H1 (cell line): ENCODE data around the gene GANAB. TPM values are rescaled to one million over a fixed set of nuclear protein-coding genes. Genes with fewer than 3 reads are reported as not detected.

Source experiments
- CTCF ChIA-PET: fragments of 300-600 bp; sonication (Branson Sonifier 250); formaldehyde crosslinking; loops from one replicate; lab custom pipeline; 2021; ENCODE audit not compliant: partially characterized antibody; lab: Charles Lee
- POLR2A ChIA-PET: fragments of 300-600 bp; sonication (Branson Sonifier 250); formaldehyde crosslinking; loops from one replicate; lab custom pipeline; 2021; ENCODE audit warnings: inconsistent platforms; ENCODE audit not compliant: partially characterized antibody; lab: Charles Lee
- DNase-seq, 2 experiments: peaks; one replicate each; pipeline versions ENCODE4 v3.0.0 to v3.0.0-alpha.2; 2010 to 2022; ENCODE audit warnings: low spot score in 2 of 2, low read depth in 1 of 2, mixed read lengths in 1 of 2
- FAIRE-seq: peaks from 2 replicates; lab custom pipeline; 2011; peaks lifted over from hg19 to GRCh38; lab: Jason Lieb, UNC
- H2AFZ ChIP-seq: 2 replicates; pipeline ENCODE4 v1.8.1; 2012; ENCODE audit warnings: low read length, inconsistent platforms
- H2AK5ac ChIP-seq: 2 replicates; pipeline ENCODE4 v1.6.1; 2013; ENCODE audit warnings: low read depth, low read length
- H2BK120ac ChIP-seq: replicated peaks from 2 replicates; pipeline ENCODE3; 2013; ENCODE audit warnings: low read depth, low read length, inconsistent platforms
- H2BK12ac ChIP-seq: 2 replicates; pipeline ENCODE4 v1.6.1; 2013; ENCODE audit warnings: low read depth, low read length
- H2BK15ac ChIP-seq: 2 replicates; pipeline ENCODE4 v1.6.1; 2013; ENCODE audit warnings: low read length
- H2BK20ac ChIP-seq: 2 replicates; pipeline ENCODE4 v1.6.1; 2013; ENCODE audit warnings: low read length
- H2BK5ac ChIP-seq: 2 replicates; pipeline ENCODE4 v1.6.1; 2013; ENCODE audit warnings: low read depth, low read length
- H3K14ac ChIP-seq: 2 replicates; pipeline ENCODE4 v1.6.1; 2013; ENCODE audit warnings: inconsistent platforms; ENCODE audit not compliant: insufficient read length
- H3K18ac ChIP-seq: 2 replicates; pipeline ENCODE4 v1.6.1; 2013; ENCODE audit warnings: low read length; ENCODE audit errors: extremely low read depth
- H3K23ac ChIP-seq: 2 replicates; pipeline ENCODE4 v1.6.1; 2013; ENCODE audit warnings: inconsistent platforms; ENCODE audit not compliant: insufficient read length
- H3K23me2 ChIP-seq: 2 replicates; pipeline ENCODE4 v1.6.1; 2013; ENCODE audit warnings: low read depth, low read length
- H3K27ac ChIP-seq: 2 replicates; pipeline ENCODE4 v1.6.1; 2011; ENCODE audit warnings: low read depth, low read length, inconsistent platforms
- H3K27me3 ChIP-seq, 4 experiments: replicated peaks in 1 of 4; 1 replicate in 1 of 4; 2 replicates in 3 of 4; pipeline versions ENCODE4 v1.6.1 to v1.8.1; 2011 to 2013; ENCODE audit warnings: low read length in 3 of 4, mild to moderate bottlenecking in 3 of 4, inconsistent platforms in 2 of 4, mixed read lengths in 2 of 4, moderate library complexity in 1 of 4; ENCODE audit not compliant: control insufficient read depth in 3 of 4, insufficient read depth in 3 of 4; ENCODE audit errors: extremely low read depth in 1 of 4
- H3K36me3 ChIP-seq, 4 experiments: 2 replicates each; pipeline versions ENCODE4 v1.6.1 to v1.8.1; 2011 to 2013; ENCODE audit warnings: mild to moderate bottlenecking in 4 of 4, low read length in 3 of 4, moderate library complexity in 2 of 4, control low read depth in 1 of 4, inconsistent platforms in 1 of 4; ENCODE audit not compliant: insufficient read depth in 4 of 4, control insufficient read depth in 2 of 4
- H3K4ac ChIP-seq: replicated peaks from 2 replicates; pipeline ENCODE3; 2013; ENCODE audit warnings: low read length, low read depth, mixed read lengths, inconsistent platforms; ENCODE audit not compliant: insufficient read length
- H3K4me1 ChIP-seq, 4 experiments: replicated peaks in 1 of 4; 1 replicate in 1 of 4; 2 replicates in 3 of 4; pipeline versions ENCODE4 v1.6.1 to v1.8.1; 2011 to 2013; ENCODE audit warnings: low read length in 3 of 4, inconsistent platforms in 2 of 4, mixed read lengths in 1 of 4; ENCODE audit not compliant: insufficient read depth in 4 of 4, control insufficient read depth in 3 of 4
- H3K4me2 ChIP-seq, 2 experiments: 2 replicates each; pipeline versions ENCODE4 v1.6.1 to v1.8.1; 2011 to 2013; ENCODE audit warnings: low read depth in 2 of 2, low read length in 2 of 2, control low read depth in 1 of 2, inconsistent platforms in 1 of 2, mild to moderate bottlenecking in 1 of 2; ENCODE audit not compliant: insufficient read depth in 1 of 2
- H3K4me3 ChIP-seq, 4 experiments: fragments of 200-600, 300-600 bp in 1 of 4; sonication (generic), shearing (Covaris generic), sonication (Bioruptor Twin) in 1 of 4; 2 replicates each; pipeline versions ENCODE4 v1.5.1 to v1.8.1; 2011 to 2016; ENCODE audit warnings: low read length in 4 of 4, low read depth in 3 of 4, control low read depth in 2 of 4, inconsistent platforms in 2 of 4, mild to moderate bottlenecking in 2 of 4, mixed read lengths in 1 of 4, moderate library complexity in 1 of 4; ENCODE audit not compliant: insufficient read depth in 2 of 4; ENCODE audit errors: extremely low read depth in 1 of 4
- H3K56ac ChIP-seq: replicated peaks from 2 replicates; pipeline ENCODE3; 2013; ENCODE audit warnings: low read depth, mild to moderate bottlenecking, mixed read lengths, low read length, inconsistent platforms; ENCODE audit not compliant: insufficient read length
- H3K79me1 ChIP-seq: 2 replicates; pipeline ENCODE4 v1.6.1; 2013; ENCODE audit warnings: low read depth, low read length, control low read depth
- H3K79me2 ChIP-seq, 2 experiments: 2 replicates each; pipeline versions ENCODE4 v1.6.1 to v1.8.1; 2012 to 2013; ENCODE audit warnings: low read length in 2 of 2, mild to moderate bottlenecking in 2 of 2, inconsistent platforms in 1 of 2; ENCODE audit not compliant: insufficient read depth in 2 of 2, control insufficient read depth in 1 of 2
- H3K9ac ChIP-seq, 4 experiments: replicated peaks in 1 of 4; 1 replicate in 1 of 4; 2 replicates in 3 of 4; pipeline versions ENCODE4 v1.6.1 to v1.8.1; 2011 to 2013; ENCODE audit warnings: low read depth in 3 of 4, low read length in 3 of 4, control low read depth in 2 of 4, mild to moderate bottlenecking in 2 of 4, moderate library complexity in 2 of 4, inconsistent platforms in 1 of 4; ENCODE audit errors: extremely low read depth in 1 of 4
- H3K9me3 ChIP-seq, 2 experiments: 2 replicates each; pipeline versions ENCODE4 v1.6.1 to v1.8.1; 2012 to 2013; ENCODE audit warnings: mild to moderate bottlenecking in 2 of 2, moderate library complexity in 2 of 2, control low read depth in 1 of 2, inconsistent platforms in 1 of 2, low read depth in 1 of 2, low read length in 1 of 2, mixed read lengths in 1 of 2; ENCODE audit not compliant: insufficient read depth in 2 of 2
- H4K20me1 ChIP-seq, 2 experiments: replicated peaks in 1 of 2; 2 replicates each; pipeline versions ENCODE3 to v1.8.1; 2011 to 2013; ENCODE audit warnings: inconsistent platforms in 2 of 2, low read length in 2 of 2, mild to moderate bottlenecking in 1 of 2; ENCODE audit not compliant: insufficient read depth in 2 of 2, control insufficient read depth in 1 of 2
- H4K5ac ChIP-seq: 2 replicates; pipeline ENCODE4 v1.6.1; 2013; ENCODE audit warnings: low read length, low read depth, mixed read lengths, inconsistent platforms; ENCODE audit not compliant: insufficient read length
- H4K8ac ChIP-seq: 2 replicates; pipeline ENCODE4 v1.8.0; 2013; ENCODE audit warnings: mild to moderate bottlenecking, moderate library complexity, low read length, inconsistent platforms; ENCODE audit not compliant: insufficient read depth; ENCODE audit errors: extremely low read depth
- H4K91ac ChIP-seq: replicated peaks from 2 replicates; pipeline ENCODE3; 2013; ENCODE audit warnings: low read length, mixed read lengths, inconsistent platforms; ENCODE audit not compliant: insufficient read length
- ATF2 ChIP-seq: IDR thresholded peaks from 2 replicates; pipeline ENCODE4 v1.6.1; 2012; ENCODE audit warnings: low read length, inconsistent platforms
- ATF3 ChIP-seq: IDR thresholded peaks from 2 replicates; pipeline ENCODE4 v1.6.1; 2011; ENCODE audit warnings: low read depth, mild to moderate bottlenecking, low read length; ENCODE audit not compliant: insufficient read depth
- BCL11A ChIP-seq, 2 experiments: IDR thresholded peaks; one replicate each; pipeline ENCODE4 v1.6.1; 2011; ENCODE audit warnings: low read depth in 2 of 2, low read length in 2 of 2, mild to moderate bottlenecking in 2 of 2
- CBX8 ChIP-seq: fragments of 300-800, 300-1000 bp; sonication (generic); IDR thresholded peaks from 2 replicates; pipeline ENCODE4 v1.7.1; 2016; ENCODE audit warnings: low read depth, low read length, borderline replicate concordance
- JUND ChIP-seq: IDR thresholded peaks from 2 replicates; pipeline ENCODE4 v1.6.1; 2011; ENCODE audit warnings: mild to moderate bottlenecking, improper control_type of control experiment, low read length
- NRF1 ChIP-seq: IDR thresholded peaks from 2 replicates; pipeline ENCODE4 v1.6.1; 2011; ENCODE audit warnings: mild to moderate bottlenecking, low read depth, low read length, improper control_type of control experiment
- POLR2AphosphoS5 ChIP-seq: IDR thresholded peaks from 2 replicates; pipeline ENCODE4 v1.6.1; 2011; ENCODE audit warnings: low read depth, low read length
- POU5F1 ChIP-seq: IDR thresholded peaks from 2 replicates; pipeline ENCODE4 v1.6.1; 2011; ENCODE audit warnings: low read depth, mild to moderate bottlenecking, low read length, moderate library complexity
- RFX5 ChIP-seq: IDR thresholded peaks from 2 replicates; pipeline ENCODE4 v1.6.1; 2011; ENCODE audit warnings: low read depth, low read length, improper control_type of control experiment, borderline replicate concordance
- TAF1 ChIP-seq: IDR thresholded peaks from 2 replicates; pipeline ENCODE4 v1.6.1; 2011; ENCODE audit warnings: mild to moderate bottlenecking, low read depth, low read length
- TBP ChIP-seq: IDR thresholded peaks from 2 replicates; pipeline ENCODE4 v1.6.1; 2011; ENCODE audit warnings: low read depth, low read length, improper control_type of control experiment
- YY1 ChIP-seq: IDR thresholded peaks from 2 replicates; pipeline ENCODE4 v1.6.1; 2011; ENCODE audit warnings: low read depth, mild to moderate bottlenecking, low read length
- WGBS, 2 experiments: shearing (Covaris generic) in 1 of 2; methylation state at CpG; one replicate each; pipeline versions ENCODE4 v1.1.6 to v1.1.7; 2013 to 2015; ENCODE audit warnings: low lambda C conversion rate in 2 of 2, mixed read lengths in 2 of 2, inconsistent platforms in 1 of 2, low coverage in 1 of 2, missing lambda C conversion rate in 1 of 2; ENCODE audit not compliant: insufficient replicate concordance in 2 of 2, insufficient coverage in 1 of 2, insufficient read length in 1 of 2; ENCODE audit errors: extremely low coverage in 1 of 2, missing lambda C conversion rate in 1 of 2; 5-methylcytosine and 5-hydroxymethylcytosine counted together
- polyA plus RNA-seq, 7 experiments: library from polyadenylated mRNA; depleted of rRNA in 3 of 7; stranded (reverse) in 5 of 7; unstranded in 2 of 7; fragments of >200 nt in 5 of 7; fragments of 200-250 nt in 2 of 7; gene quantifications; 1 replicate in 5 of 7; 2 replicates in 1 of 7; 4 replicates in 1 of 7; pipeline versions ENCODE4 v1.2.1 to v1.2.3, GENCODE V29; 2011 to 2013; ENCODE audit warnings: missing spikeins in 2 of 7, mixed read lengths in 2 of 7
- total RNA-seq: library from RNA; stranded (reverse); fragmentation: NEBNext Ultra II Directional; extraction: Animal tissue kit (Norgen Biotek cat#: 25700); gene quantifications from 2 replicates; pipeline ENCODE4 v1.2.1, GENCODE V29; 2021

GANAB gene
- total and polyA plus RNA-seq, 2 of the 8 experiments (the other 6 are each of a cell fraction or from before 2014, with no cell fraction given): 289 to 330 TPM

GRCh38 chr11:62648967-62649364, 2.6 kb upstream of the GANAB start:
- H3K18ac ChIP-seq: no peak overlapping the region
- no peak overlapping the region for H3K9ac ChIP-seq
- H2BK15ac ChIP-seq: no peak overlapping the region
- H2AK5ac ChIP-seq: no peak overlapping the region
- peaks cover 3 to 23% of the 10 kb centered on the region in 2 experiments for H4K20me1 ChIP-seq
- CTCF ChIA-PET: interaction anchor here (0.7 to 3.2 kb wide), 11 partner anchors 15 to 541 kb away, joined by 3 to 14 read pairs (median 4); partner anchors contain the start of gene LRRN4CL
- no peak overlapping the region for H2BK12ac ChIP-seq
- no peak overlapping the region for H2BK20ac ChIP-seq
- H3K27me3 ChIP-seq: no peaks in the 10 kb centered on the region
- H3K79me2 ChIP-seq: peaks cover 15 to 45% of the 10 kb centered on the region in 2 experiments
- DNase-seq (no peak), FAIRE-seq (no peak)
- peaks cover 0 to 22% (median 7%) of the 10 kb centered on the region in 4 experiments; a peak in 5 of 8 replicates for H3K36me3 ChIP-seq
- no peak overlapping the region for H4K5ac ChIP-seq
- H3K9me3 ChIP-seq: no peaks in the 10 kb centered on the region
- H4K91ac ChIP-seq: no peak overlapping the region
- no peak overlapping the region for H4K8ac ChIP-seq
- no peak overlapping the region for H3K23ac ChIP-seq
- H3K27ac ChIP-seq: no peak overlapping the region
- H3K4ac ChIP-seq: no peak overlapping the region
- H2BK120ac ChIP-seq: no peak overlapping the region
- H3K4me2 ChIP-seq: no peak overlapping the region
- no peak overlapping the region for H2AFZ ChIP-seq
- no peak overlapping the region for H3K14ac ChIP-seq
- H3K4me1 ChIP-seq: no peaks in the 10 kb centered on the region; a peak in 2 of 7 replicates
- peaks cover 10% of the 10 kb centered on the region for H3K79me1 ChIP-seq
- H3K4me3 ChIP-seq: no peak overlapping the region
- 93% methylated on average over 10 of the region's 11 CpGs; no CpG with 5 or more reads in 1 of the 2 experiments for WGBS, 2 experiments
- peaks cover 8% of the 10 kb centered on the region for H3K23me2 ChIP-seq
- H2BK5ac ChIP-seq: no peak overlapping the region
- POLR2A ChIA-PET: interaction anchor here (0.6 to 50.4 kb wide), 11 partner anchors 8 to 850 kb away, joined by 3 to 2041 read pairs (median 4); partner anchors contain the start of genes B3GAT3, BSCL2, C11orf98 and CSKMT
- H3K56ac ChIP-seq: no peak overlapping the region
- TF ChIP-seq TAF1: no peak
- TF ChIP-seq YY1: no peak
- TF ChIP-seq NRF1: no peak
- TF ChIP-seq BCL11A (IDR thresholded peaks at IDR 0.05; ENCODE audit: low read depth in 2 of 2, low read length in 2 of 2): no peak
- no peak for TF ChIP-seq RFX5
- no peak for TF ChIP-seq ATF2
- no peak for TF ChIP-seq CBX8
- TF ChIP-seq ATF3: no peak
- no peak for TF ChIP-seq POU5F1
- no peak for TF ChIP-seq POLR2AphosphoS5
- TF ChIP-seq JUND: no peak
- no peak for TF ChIP-seq TBP
